ENCODE measurements around the gene TMX1. TPM values are rescaled to one million over a fixed set of nuclear protein-coding genes. Genes with fewer than 3 reads are reported as not detected.

The TMX1 gene
- total and polyA plus RNA-seq, 2 of the 8 experiments (the other 6 are each of a cell fraction or from before 2014, with no cell fraction given), result 26.6 to 84.0 TPM

DNA sequence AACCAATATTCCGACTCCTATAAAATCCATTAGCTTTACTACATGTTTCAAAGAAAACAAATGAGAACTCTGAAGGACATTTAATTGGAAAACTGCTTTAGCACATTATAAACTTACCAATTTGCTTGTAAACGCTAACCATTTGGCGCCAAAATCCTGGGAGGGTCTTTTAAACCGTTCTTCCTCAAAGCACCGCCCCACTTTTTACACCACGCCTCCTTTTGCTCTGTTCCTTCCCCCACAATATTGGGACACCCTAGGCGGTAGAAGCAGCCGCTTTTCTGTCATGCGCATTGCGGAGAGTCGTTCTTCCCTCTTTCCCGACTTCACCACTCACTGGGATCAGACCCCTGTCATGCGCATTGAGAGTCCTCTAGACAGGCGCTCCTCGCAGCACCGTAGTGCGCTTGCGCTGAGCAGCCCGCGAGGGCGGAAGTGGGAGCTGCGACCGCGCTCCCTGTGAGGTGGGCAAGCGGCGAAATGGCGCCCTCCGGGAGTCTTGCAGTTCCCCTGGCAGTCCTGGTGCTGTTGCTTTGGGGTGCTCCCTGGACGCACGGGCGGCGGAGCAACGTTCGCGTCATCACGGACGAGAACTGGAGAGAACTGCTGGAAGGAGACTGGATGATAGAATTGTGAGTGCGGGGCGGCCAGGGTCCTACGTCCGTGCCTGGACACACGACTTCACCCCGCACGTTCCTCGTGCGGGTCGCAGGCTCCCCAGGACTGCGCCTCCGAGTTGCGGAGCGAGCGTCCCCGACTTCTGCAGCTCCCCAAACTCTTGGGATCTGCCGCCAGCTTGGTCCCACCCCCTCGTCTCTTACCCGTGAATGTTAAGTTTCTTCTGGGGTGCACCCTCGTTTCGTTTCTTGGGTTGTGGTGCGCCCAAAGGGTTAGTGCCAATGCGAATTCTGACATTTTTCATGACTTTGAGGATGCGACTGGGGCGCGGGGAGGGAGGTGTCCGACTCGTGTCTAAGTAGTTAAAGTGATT lies at the start of gene TMX1 (continued):
- TF ChIP-seq RBBP5 (IDR thresholded peaks at IDR 0.05; ENCODE audit: borderline replicate concordance, low read depth, low read length), result peak; percentile 72
- no peak for TF ChIP-seq EZH2 (IDR thresholded peaks at IDR 0.05; ENCODE audit: low read depth, low read length, severe bottlenecking)
- TF ChIP-seq PHF8 (conservative IDR thresholded peaks at IDR 0.05; ENCODE audit: low read depth, low read length), result peak; percentile 92
- no peak for TF ChIP-seq SRF (IDR thresholded peaks at IDR 0.05; ENCODE audit: low read depth, low read length)
- TF ChIP-seq KDM1A (IDR thresholded peaks at IDR 0.05; ENCODE audit: borderline replicate concordance, low read length), result no peak
- TF ChIP-seq TCF12 (IDR thresholded peaks at IDR 0.05; ENCODE audit: low read depth, low read length), result no peak
- TF ChIP-seq CTBP2 (IDR thresholded peaks at IDR 0.05; ENCODE audit: borderline replicate concordance, insufficient read depth, insufficient read length, low read length), result no peak
- TF ChIP-seq EP300 (IDR thresholded peaks at IDR 0.05; ENCODE audit: borderline replicate concordance in 1 of 2, low read depth in 2 of 2, low read length in 2 of 2), result no peak

Data from H1 (cell line).